Measurements from ENCODE around the gene NR3C2.

The NR3C2 gene

DNA sequence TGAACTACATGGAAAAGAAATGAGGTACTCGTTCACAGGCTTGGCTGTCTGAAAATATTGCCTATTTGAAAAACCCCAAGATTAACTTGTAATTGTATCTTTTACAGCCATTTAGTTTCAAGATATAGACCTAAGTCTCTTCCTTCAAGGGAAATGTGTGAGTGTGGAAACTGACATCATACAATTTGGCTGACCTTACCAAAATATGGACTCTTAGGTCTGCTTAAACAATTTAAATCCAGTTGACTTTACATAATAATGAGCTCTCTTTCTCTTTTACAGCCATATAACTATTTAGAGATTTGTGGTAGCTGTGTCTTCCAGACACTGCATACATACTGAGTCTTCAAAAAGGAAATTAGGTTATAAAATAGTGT is 186.9 kb downstream of the NR3C2 start:
- no peak for DNase-seq

DNA sequence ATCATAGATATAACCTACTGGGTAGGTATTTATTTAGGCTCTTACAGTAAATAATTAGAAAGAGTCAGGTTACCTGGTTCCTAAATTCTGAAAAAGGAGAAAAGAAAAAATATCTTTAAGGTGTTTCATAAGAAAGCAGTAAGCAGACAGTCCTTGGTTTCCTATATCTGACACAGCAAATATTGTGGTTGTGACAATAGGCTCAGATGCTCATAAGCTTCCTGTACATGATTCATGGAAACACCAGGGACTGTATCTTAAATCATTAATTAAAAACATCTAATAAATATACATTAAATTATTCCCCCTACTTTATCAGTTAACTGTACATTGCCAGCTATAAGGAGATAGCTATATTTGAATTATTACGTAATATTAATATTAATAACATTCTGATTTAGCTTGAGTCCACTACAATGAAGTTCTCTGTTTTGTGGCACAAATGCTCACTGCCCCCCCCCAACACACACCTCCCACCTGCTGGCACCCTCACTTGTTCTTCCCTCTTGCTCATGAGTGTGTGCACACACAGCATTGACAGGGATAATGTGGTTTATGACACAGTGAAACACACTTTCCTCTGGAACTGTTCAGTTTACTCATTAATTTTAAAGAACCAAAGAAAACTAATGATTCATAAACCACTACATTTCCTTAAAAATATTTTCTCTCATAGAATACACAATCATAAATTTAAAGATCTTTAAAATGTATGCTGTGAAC is 187.4 kb downstream of the NR3C2 start:
- DNase-seq = no peak

DNA sequence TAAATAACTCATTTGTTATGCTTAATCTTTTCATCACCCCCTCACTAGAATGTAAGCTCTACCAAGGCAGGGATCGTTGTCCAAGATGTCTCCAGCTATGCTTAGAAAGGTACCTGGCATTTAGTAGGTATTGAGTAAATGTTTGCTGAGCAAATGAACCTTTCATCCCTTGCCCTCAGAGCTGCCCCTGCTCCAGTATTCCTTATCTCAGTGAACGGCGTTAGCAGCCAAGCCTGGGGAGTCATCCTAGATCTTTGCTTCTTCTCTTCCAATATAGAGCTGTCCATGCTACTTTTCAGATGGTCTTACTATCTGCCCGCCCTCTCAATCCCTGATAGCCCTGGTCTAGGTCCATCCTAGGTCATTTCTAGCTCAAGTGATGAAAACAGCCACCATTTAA is 188.4 kb downstream of the NR3C2 start:
- DNase-seq = no peak

DNA sequence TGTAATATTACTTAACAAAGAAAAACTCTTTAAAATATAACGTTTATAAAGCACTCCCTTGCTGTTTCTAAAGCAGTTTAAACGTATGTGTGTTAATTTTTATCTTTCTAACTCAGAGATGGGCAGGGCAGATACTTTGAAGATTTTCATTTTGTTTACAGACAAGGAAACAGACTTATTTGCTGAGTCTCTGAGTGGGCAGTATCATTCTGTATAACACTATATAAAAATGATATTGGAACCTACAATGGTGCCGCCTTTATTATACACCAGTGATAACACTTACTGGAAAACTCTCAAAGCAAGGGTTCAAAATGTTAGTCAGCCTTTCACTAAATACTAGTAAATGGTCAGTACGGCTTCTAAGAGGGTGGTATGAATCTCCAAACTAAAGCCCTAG is 193.4 kb downstream of the NR3C2 start:
- DNase-seq = no peak

DNA sequence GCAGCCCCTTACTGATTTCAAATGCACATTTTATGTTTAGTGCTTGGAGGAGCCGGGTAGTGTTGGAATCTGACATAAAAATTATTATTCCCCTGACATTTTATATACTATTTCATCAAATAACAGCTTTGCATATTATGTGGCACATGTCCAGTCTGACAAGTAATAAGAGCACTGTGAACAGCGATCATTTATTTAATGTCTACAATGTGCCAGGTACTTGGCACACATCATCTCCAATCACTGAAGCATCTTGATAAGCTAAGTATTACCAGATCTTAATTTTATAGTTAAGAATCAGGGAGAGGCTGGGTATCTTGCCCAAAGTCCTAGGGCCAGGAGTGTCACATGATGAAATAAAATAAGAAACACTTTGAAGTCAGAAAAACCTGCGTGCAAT is 197.2 kb downstream of the NR3C2 start:
- no peak for DNase-seq

DNA sequence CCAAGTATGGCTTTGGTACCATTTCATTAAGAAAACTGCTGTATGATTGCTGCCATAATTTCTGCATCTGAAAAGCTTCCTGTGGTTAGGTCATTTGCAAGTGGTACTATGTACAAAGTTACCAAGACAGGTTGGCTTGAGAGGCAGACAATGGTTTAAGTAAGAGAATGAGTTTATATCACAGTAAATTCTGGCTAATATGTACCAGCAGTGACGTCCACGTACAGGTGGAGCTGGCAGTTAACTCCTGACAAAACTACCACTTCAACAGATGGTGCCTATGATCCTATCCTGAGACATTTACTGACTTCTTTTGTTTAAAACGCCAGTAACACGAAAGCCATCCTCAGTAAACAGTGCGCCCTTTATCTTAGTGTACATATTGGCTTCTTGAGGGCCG is 198.4 kb downstream of the NR3C2 start:
- DNase-seq = no peak

DNA sequence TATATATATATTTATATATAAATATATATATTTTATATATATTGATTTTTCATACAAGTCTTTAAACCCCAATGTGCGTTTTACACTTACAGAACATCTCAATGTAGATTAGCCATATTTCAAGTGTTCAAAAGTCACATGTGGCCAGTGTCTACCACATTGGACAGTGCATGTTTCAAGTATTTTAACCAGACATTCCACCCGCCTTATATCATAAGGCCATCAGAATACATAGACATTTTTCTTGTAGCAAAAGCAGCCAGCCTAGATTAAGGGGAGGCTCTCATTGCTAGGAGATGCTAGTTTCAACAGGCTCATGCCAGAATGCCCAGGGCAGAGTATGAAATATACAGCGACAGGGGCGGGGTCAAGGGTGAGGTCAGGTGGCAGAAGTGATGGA is 202.0 kb downstream of the NR3C2 start:
- no peak for DNase-seq

DNA sequence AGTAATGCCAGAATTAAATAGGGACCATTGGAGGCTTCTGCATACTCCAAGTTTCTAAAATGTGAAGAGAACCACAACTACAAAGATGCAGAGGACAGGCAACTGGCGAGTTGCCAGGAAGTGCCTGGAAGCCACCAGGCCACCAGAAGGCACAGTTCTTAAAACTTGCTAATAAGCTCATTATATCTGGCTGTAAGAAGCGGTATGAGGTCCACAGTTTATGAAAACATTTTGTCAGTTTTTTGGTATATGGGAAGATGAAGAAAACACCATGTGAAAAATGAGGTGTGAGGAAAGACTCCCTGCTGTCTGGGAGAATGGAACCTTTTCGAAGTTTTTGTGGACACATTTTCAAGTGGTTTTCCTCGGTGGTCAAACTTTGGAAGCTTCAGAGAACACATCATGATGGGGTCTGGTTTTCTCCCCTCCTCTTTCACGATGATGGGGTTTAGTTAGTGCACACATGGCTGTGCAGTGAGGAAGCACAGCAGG is 202.7 kb downstream of the NR3C2 start:
- no peak for DNase-seq

DNA sequence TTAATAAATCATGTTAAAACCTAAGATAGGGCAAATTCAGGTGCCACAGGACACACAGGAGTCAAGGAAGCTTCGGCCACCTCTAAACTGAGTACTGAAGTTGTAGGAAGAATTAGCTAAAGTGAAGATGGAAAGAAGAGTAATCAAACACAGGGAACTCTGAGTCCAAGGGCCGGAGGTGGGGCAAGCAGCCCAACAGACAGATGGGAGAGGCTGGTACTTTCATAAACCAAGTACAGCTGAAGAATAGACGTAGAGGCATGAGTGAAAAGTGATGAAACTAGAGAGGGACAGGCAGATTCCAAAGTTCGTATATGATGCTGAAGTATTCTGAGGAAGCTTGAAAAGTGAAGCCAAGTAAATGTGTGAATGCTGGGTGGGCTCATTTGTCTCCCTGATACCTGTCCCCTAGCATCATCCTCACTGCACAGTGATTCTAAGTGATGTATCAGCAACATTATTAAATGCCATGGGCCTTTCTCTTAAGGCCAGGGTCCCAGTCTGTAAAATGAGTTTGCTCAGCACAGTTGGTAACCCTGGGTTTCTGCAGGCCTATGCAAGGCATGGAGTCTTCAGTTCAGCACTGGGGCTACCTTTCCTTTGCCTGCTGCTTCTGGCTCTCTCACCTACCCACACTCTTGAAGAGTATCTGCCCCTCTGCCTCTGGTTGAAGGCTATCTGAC is 203.3 kb downstream of the NR3C2 start:
- no peak for DNase-seq

DNA sequence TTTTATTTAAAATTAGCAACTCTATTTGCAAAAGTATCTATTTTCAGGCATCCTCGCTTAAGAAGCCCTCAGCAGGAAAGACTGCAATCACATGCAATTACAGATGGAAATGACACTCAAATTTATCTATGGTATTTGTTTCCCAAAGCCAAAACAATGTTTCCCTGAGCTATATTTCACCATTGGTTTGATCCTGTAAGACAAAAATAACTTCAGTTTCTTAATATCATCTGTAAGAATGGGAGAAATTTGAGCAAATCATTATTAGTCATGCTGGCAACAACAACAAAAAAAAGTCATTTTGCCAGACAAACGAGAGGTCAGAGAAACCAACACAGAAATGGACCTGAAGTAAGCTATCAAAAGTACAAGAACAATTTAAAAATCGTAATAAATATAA is 204.1 kb downstream of the NR3C2 start:
- no peak for DNase-seq

DNA sequence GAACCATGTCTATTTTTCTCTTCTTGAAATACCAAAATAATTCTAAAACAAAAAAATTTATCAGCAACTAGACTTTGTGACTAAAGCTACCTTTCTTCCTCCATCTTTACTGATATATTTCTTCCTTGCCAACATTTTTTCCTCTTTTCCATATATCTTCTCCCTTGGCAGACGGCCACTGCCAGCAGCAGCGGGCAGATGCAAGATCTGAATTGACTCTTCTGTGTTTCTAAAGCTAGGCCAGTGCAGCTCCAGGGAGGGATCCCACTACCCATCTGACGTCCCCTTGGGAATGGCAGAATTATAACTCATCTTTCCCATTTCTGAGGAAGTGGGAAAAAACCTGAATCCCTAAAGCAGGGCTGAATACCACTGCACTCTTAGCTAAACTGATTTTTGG is 206.4 kb downstream of the NR3C2 start:
- no peak for DNase-seq

DNA sequence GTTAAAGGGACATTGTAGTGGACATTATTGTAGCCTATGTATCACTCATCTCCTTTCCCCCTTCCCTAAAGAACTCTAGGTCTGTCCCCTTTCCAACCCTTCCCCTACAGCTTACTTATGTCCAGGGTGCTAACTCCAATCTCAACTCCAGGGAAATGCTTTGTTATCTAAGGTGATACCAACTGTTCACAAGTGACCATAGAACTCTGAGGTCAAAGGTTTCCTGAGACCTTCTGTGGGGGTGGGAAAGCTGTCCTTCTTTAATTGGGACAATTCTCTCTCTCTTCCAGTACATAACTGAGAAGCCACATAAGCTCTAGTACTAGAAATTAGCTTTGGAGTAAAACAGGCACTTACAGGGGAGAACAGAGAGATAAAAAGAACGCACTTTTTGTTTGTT is 212.4 kb downstream of the NR3C2 start:
- no peak for DNase-seq

DNA sequence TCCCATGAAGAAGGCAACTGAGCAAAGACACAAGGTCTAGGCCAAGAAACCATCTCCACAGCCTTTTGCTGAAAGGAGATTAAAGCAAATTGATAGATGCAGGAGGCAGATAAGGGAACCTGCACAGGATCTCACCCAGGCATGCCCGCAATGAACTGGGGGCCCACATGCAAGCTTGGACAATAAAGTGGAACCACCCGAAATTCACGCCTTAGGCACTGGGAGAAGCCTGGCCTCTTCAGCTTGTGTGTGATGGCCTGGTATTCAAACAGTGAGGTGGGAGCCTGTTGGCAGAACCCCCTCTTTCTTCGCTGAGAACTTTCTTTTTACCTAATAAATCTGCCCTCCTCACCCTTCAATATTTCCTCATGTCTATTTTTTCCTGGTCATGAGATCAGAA is 213.2 kb downstream of the NR3C2 start:
- DNase-seq = no peak

DNA sequence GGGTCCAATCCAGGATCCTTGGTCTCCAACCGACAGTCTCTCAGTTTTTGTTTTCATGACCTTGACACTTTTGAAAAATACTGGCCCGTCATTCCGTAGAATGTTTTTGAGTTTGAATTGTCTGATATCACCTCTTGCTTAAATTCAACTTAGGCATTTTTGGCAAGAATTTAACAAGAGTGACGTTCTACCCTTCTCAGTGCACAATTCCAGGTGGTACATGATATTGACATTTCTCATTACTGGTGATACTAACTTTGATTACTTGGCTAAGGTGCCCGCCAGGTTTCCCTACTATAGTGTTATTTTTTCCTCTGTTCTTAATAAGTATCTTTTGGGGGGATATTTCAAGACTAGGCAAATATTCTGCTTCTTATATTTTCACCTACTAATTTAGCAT is 215.1 kb downstream of the NR3C2 start:
- no peak for DNase-seq

DNA sequence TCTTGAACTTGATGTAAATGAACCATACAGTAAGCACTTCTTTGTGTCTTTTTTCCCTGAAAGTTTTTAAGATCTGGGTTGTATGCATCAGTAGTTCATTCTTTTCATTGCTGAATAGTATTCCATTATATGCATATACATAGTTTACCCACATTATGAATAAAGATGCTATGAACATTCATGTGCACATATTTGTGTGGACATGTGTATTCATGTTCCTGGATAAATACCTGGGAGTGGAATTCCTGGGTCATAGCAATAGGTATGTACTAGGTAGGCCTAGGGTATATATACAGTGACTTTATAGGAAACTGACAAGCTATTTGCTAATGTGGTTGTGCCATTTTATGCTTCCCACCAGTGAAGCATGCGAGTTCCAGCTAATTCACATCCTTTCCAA is 215.9 kb downstream of the NR3C2 start:
- DNase-seq = no peak

DNA sequence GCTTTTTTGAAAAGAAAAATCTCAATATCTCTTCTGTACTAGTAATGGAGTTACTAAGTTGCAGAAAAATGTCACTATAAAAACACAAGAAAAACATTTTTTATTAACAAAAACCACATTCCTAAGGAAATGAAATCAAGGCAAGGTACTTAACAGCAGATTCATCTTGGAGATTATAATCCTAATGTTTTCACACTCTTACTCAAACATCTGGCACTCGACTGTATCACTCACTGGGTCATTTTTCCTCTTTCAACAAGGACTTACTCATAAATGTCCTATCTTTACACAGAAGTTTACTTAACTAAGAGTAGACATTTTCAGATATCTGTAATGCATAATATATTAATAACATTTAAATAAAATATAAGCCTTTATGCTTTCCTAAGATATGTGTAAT is 216.6 kb downstream of the NR3C2 start:
- DNase-seq = no peak

DNA sequence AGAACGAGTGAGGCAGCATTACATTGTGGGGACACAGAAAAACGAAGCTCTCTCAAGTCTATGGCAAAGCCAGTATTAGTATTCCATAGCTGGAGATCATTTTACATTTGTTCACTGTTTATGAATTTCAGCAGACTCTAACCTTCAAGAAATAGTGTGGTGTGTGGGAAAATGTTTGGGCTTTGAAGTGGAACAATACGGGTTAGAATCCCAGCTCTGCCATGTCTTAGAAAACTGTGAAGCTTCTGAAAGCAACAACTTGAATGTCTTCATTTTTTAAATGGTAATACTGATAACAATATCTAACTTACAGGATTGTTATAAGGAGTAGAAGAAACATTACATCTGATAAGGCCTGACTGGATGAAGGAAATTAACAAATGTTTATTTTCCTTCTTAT is 217.7 kb downstream of the NR3C2 start:
- DNase-seq = no peak

DNA sequence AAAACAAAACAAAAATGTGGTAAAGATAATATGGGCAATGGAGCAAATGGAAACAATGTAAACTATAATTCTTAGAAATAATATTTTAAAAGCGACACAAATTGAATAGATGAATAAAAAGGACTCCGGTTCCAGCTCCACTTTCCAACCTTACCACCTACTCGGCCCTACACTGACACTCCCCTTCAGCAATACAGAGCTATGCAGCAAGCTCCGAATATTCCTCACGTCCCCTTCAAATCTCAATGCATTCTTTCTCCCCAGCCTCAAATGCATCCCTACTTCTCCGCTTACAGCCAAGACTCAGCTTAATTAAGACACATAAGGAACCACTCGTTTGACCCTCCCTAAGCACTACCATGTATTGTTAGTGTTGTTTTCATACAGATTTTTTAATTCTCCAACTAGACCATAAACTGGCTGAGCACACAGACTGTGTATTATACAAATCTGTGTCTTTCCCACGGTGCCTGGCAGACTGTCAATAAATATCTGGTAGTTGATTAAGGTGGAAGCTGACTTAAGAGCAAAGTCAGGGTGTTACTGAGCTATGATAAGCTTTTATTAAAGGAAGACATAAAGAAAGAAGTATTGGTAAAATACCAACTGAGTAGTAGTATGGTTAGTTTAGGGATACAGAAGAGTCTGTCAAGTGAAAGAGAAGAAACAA is 219.1 kb downstream of the NR3C2 start:
- DNase-seq = no peak

DNA sequence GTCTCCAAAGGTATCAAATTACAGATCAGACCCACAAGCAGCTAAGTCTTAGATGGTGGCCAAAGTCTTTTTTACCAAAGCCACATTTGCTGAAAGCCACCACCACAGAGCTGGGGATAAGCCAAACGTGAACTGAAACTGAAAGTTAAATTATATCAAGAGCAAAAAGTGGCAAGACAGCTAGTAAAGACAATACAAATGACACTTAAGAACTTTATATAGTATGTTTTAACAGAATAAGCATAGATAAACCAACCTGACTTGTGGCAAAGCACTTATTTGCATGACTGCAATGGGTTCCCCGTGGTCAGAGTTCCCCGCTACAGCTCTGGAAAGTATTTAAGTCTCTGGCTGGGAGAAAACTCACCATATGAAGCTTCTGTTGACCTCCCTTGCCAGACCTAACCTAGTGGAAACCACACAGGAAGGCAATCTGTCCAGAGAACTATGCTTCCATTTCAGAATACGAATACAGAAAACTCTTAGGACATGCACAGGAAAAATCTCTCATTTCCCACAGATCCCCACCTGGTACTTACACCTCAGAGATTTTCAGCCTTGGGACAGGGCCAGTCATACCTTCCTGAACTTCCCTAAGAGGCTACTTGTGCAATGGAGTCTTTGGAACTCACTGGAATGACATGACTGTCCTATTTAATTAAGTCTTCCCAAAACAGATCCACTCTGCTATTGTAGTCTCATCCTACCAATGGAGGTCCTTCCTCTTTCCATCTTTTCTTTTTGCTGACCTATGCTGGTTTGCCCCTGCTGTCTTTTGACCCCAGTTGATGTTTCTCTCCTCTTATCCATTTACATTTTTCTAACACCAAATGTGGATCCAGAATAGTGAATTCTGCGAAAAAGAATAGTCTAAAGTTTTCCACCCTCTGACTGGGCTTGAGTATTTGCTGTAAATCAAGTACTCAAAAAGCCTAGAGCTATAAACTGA is 225.1 kb downstream of the NR3C2 start:
- DNase-seq = no peak

DNA sequence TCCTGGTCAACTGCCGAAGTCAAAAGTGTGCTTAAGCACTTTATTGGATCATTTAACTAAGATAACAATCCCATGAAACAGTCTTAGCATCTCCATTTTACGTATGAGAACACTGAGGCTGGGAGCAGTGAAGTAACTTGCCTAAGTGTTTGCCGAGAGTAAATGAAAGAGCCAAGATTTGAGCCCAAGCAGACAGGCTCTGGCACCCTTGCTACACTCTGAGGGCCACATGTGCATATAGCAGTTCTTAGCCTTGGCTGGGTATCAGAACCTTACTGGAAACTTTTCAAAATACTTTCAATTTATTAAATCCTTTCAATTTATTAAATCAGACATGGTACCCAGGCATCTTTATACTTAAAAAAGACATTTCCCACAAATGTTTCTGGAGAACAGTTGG is 225.9 kb downstream of the NR3C2 start:
- DNase-seq = no peak

DNA sequence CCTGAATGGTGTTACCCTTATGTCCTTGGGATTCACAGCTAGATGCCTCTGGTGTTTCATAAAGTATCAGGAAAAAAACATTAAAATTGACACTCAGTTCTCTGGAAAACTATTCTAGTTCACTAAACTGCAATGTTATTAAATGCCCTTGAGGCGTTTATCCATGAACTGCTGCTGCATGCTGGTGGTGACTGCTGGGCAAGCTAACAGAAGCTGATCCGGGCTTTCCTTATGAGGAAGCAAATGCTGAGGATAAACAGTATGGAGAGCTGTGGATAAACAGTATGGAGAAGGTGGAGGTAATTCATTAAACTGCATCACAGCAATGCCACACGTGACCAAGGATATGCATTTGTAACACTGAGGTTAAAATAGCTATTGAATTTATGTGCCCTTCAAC is 227.0 kb downstream of the NR3C2 start:
- DNase-seq = no peak

DNA sequence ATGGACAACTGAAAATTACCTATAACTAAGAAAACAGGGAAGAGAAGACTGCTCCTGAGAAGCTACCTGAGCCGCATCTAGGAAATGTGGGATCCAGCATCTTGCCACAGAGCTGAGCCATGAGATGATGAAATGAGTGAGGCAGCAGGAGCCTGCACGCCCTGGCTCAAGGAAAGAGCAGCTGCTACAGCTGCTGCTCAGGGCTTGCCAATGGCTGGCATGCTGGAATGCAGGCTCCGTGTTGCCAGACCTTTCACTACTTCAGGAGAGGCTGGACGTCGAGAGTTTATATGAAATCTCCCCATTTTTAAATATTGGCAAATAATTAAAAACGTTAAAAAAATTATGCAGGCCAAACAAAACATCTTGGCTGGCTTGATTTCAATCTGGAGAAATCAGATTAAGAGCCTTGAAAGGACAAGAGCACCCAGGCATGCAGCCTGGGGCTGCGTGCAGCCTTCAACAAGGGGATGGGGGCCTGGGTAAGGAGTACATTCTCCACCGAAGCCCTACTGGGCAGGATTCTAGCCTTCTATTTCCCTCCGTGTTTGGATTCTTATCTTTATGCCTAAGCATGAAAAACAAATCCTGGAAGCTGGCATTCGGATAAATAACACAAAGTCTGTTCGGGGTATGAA is 227.6 kb downstream of the NR3C2 start:
- no peak for DNase-seq

DNA sequence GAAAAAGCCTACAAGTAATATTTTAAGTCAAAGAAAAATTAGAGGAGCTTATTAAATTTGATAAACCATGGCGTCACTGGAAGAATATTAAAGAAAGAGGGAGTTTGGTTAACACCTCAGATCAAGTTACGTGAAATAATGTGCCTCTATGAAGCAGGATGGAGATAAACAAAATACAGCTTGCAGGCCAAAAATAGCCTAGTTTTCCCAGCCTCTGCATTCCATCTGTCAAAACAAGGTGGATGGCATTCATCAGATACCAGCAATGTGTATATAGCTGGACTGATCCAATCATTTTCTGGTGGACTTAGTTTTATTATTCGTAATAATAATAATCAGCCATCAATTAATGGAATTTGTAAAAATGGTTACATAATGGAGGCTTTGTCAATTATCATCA is 230.7 kb downstream of the NR3C2 start:
- DNase-seq = no peak
